Activated CD8-positive, alpha-beta memory T cell treated with anti-CD3 and anti-CD28 coated beads for 48 hours (primary cell): ENCODE data around the gene FRMPD1.

Experiments
- DNase-seq, 3 experiments: peaks; one replicate each; pipeline ENCODE4 v3.0.0-alpha.2; 2020; ENCODE audit warnings: low read depth in 2 of 3, low spot score in 2 of 3

Gene FRMPD1

DNA sequence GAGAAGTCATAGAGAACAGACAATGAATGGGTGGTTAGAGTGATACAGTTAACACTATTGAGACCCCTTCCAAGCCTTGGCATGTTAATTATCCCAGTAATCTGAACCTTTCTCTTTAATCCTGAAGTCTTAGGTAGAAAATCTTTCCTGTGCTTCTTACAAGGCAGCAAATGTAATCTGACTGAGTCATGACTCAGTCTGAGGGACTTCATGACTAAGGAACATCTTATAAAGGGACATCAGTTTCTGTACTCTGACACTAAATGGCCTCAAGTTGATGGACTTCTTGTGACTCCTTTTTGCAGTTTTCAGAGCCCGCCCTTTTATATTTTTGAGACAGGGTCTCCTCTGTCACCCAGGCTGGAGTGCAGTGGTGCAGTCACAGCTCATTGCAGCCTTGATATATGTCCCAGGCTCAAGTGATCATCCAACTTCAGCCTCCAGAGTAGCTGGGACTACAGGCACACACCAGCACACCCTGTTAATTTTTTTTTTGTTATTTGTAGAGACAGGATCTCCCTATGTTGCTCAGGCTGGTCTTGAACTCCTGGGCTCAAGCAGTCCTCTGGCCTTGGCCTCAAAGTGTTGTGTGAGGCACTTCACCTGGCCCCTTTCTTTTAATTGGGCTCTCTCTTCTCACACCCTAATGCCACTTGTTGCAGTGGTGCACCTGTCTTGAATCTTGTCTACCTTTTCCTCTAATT, 124.6 kb downstream of the FRMPD1 start:
- DNase-seq: no peak

DNA sequence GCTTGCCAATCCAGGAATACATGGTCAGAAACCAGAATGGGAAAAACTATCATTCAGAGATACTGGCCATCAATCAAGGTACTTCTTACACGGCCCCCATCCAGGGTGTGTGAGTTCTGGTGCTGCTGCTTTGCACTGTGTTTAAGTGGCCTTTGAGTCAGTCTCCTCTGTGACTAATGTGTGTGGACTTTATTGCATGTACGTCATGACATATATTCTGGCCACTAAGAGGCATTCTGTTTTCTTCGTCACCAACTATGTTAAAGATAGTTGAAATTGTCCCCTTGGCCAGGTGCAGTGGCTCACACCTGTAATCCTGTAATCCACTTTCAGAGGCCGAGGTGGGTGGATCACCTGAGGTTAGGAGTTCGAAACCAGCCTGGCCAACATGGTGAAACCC, 125.6 kb downstream of the FRMPD1 start:
- no peak for DNase-seq

DNA sequence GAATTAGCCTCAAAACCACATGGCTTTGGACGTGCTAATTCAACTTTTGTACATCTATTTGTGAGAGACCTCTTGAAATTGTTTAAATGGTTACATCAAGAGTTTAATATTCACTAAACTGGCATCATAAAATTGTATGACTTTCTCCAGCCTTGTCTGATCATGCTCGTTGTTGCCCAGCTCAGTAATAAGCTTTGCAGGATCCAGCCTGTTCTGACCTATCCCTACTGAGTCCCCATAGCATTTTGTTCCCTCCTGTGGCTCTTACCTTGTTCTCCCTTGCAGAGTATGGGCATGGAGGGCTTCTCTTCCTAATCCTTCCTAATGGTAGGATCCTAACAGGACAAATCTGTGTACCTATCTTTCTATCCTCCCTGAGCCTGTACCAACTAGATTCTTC, 127.8 kb downstream of the FRMPD1 start:
- no peak for DNase-seq

- no peak for DNase-seq
Measured at GRCh38 chr9:37784291-37784615, 133.5 kb downstream of the FRMPD1 start.

DNA sequence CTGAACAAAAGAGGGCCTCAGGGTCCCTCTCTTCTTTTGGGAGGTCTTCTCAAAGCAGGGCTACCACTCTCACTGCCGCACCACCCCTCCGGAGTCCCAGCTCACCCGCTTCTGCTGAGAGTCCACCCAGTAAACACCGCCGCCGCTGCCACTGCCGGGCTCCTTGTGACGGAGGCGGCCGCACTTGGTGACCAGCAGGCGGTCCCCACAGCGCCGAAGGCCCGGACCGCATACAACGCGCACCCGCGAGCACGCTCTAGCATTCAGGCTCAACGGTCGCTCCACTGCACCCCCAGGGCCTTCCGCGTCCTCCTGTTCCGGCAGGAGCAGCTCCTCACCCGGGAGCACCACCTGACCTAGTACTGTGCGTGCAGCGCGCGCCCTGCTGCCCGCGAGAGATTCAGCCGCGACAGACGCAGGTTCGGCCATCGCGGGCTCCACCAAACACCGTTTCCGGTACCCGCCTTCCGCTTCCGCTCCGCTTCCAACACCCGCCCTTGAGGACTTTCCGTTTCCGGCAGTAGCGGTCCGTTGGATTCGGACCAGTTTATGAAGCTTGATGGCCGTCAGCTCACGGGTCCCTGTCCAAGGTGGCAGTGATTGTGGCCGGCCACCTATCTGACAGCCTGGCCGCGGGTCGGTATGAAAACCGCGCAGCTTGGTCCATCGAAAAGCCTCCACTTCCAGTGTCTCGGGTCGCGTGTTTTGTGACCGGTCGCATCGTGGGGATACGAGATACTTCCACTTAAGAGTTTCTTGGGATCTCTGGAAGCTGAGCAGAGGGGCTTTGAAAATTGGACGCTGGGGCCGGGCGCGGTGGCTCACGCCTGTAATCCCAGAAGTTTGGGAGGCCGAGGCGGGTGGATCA, 134.1 kb downstream of the FRMPD1 start, which contains the start of gene EXOSC3:
Gene EXOSC3, minus strand, starts transcription at position 449 of the 868 bp plus-strand sequence. Its CDS starts 20 bp downstream, at position 429.
- peak; percentile 71 to 80 (median 75) for DNase-seq

- no peak for DNase-seq
Measured at GRCh38 chr9:37787059-37787458, 136.3 kb downstream of the FRMPD1 start.

GRCh38 chr9:37788332-37788731, 137.6 kb downstream of the FRMPD1 start:
- no peak for DNase-seq

DNA sequence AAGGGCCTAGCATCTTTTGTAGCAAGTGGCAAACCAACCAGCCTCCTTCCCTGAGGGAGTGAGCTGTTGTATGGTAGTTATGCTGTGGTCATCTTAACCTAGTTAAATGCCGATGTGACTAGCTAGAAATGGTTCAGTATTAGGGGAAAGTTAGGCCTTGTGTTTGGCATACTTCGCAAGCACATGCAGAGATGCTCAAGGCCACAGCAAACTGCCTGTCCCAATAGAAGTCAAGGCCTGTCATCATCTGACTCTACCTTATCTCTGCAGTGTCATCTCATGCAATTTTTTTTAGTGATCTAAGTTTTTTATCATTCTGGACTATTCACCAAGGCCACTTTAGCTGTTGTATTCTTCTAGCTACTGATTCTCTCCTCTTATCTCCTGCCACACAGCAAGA, 139.3 kb downstream of the FRMPD1 start:
- DNase-seq: no peak

DNA sequence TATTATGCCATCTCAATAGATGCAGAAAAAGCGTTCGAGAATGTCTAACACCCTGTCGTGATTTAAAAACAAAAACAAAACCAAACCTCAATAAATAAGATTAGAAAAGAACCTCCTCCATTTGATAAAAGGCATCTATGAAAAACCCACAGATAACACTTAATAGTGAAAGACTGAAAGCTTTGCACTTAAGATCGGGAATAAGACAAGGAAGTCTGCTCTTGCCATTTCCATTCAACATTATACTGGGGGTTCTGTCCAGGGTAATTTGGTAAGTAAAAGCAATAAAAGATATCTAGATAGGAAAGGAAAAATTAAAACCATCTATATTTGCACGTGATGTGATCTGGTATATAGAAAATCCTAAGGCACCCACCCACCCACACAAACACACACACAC, 141.4 kb downstream of the FRMPD1 start:
- DNase-seq: no peak

DNA sequence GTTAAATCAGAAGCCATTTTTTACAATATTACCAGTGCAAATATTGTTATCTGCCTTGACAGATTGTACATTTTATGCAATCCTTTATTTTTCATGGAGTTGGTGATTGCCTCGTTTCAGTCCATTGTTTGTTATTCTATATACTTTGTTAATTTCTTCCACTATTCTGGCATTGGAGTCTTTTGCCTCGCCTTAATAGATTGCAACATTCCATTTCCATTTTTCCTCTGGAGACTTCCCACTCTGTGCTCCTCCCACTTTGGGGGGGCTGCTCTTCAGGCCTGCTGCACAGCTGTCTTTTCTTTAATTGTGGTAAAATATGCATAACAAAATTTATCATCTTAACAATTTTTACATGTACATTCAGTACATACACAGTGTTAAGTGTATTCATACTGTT, 145.5 kb downstream of the FRMPD1 start:
- no peak for DNase-seq
